Heart left ventricle (tissue), 13 donors: ENCODE results near the gene SCYGR3.

Experiments used
- POLR2A ChIP-seq, 2 donors: fragments of 450-650 bp; IDR thresholded peaks; one replicate each; pipeline ENCODE4 v1.6.1; 2017; ENCODE audit warnings: antibody characterized with exemption in 2 of 2, mild to moderate bottlenecking in 2 of 2, moderate library complexity in 2 of 2
- TF ChIP-seq, protein P1 (sequence below), 12 donors: fragments of 200-600 bp; sonication (generic) in 4 of 12; IDR thresholded peaks; one replicate each; pipeline versions ENCODE4 v1.5.0 to v1.8.0; 2018 to 2022; ENCODE audit warnings: antibody characterized with exemption in 12 of 12, mild to moderate bottlenecking in 5 of 12
- donor health status: ischemic (EF 13 %, LVEDD 7.1; RV severe dilation, severe dysfunction).
- donor health status: DM: no; HTN: yes; CAD: no.
- donor health status: DM: no; HTN: no; CAD: no.
- donor health status: ischemic (EF 25% LVEDD 6.9; RV normal size, moderate dysfunction).
- donor health status: ischemic (EF 25% LVEDD 5.7; RV mildly dilated, moderate dysfunction).
- donor health status: ischemic (EF 35%, LVEDD 5.7; RV mildly dilated, moderate dysfunction).
- donor health status: nonischemic (EF 11% LVEDD 7.7; RV severe dilation, severe dysfunction).
- donor health status: DM: yes; HTN: yes; CAD: no.
- donor health status: PGD.
- donor health status: ischemic (EF 29% LVEDD 5.4; RV normal size, mild dysfunction).
- donor health status: nonischemic (EF 23%, LVEDD 6.1; RV moderate dilation, normal function).

DNA sequence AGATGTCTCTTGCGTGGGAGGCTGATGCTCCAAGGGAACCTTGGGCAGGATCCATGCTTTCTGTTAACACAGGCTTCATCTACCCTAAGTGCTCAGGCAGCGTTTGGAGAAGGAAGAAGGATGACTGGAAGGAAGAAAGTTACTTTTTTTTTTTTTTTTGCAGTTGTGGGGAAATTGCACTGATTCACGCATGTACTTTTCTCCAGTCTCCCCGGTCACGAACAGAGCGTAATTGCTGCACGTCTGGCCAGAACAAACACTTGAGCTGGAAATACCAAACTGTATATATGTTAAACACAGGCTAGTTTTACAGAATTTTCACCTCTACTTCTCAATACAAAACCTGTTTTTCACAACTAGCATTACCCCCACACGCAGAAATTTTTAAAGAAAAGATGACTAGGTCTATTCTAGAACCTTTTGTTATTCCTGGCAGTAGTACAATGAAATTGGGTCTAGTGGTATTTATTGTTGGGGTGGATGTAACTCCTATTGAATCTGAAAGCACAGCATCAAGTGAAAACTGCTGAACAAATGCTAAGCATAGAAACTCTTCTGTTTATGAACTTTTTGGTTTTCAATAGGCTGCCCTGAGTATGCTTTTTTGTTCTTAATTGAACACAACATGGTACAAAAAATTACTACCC, 42.7 kb upstream of the SCYGR3 start:
- TF ChIP-seq, protein P1, sequence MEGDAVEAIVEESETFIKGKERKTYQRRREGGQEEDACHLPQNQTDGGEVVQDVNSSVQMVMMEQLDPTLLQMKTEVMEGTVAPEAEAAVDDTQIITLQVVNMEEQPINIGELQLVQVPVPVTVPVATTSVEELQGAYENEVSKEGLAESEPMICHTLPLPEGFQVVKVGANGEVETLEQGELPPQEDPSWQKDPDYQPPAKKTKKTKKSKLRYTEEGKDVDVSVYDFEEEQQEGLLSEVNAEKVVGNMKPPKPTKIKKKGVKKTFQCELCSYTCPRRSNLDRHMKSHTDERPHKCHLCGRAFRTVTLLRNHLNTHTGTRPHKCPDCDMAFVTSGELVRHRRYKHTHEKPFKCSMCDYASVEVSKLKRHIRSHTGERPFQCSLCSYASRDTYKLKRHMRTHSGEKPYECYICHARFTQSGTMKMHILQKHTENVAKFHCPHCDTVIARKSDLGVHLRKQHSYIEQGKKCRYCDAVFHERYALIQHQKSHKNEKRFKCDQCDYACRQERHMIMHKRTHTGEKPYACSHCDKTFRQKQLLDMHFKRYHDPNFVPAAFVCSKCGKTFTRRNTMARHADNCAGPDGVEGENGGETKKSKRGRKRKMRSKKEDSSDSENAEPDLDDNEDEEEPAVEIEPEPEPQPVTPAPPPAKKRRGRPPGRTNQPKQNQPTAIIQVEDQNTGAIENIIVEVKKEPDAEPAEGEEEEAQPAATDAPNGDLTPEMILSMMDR (IDR thresholded peaks at IDR 0.05): no peak
- no peak for TF ChIP-seq POLR2A (IDR thresholded peaks at IDR 0.05)
